Measurements from ENCODE around the gene PARK7.
"Not testable (repeated sequence)": the region's sequence is repeated elsewhere in the genome, so short reads cannot be mapped to it uniquely, and the experiment has no call there.

PARK7 gene

GRCh38 chr1:7963378-7963730 is 1.8 kb downstream of the PARK7 start:
- not testable (repeated sequence) for H3K9me3 ChIP-seq (ENCODE audit: control insufficient read depth, low read length); H3K27ac ChIP-seq (ENCODE audit: low read depth, low read length, severe bottlenecking); H3K4me3 ChIP-seq (ENCODE audit: extremely low read depth, insufficient read depth, low read length, poor library complexity, severe bottlenecking); H3K4me1 ChIP-seq (ENCODE audit: control insufficient read depth, insufficient read depth, low read length, poor library complexity, severe bottlenecking)
- 95 to 96% methylated on average over 7 to 8 of the region's 12 CpGs for WGBS, 2 experiments (ENCODE audit: insufficient coverage in 2 of 2)
- peaks cover 57% of the 10 kb centered on the region for H3K36me3 ChIP-seq (ENCODE audit: control insufficient read depth, insufficient read depth, low read length)

DNA sequence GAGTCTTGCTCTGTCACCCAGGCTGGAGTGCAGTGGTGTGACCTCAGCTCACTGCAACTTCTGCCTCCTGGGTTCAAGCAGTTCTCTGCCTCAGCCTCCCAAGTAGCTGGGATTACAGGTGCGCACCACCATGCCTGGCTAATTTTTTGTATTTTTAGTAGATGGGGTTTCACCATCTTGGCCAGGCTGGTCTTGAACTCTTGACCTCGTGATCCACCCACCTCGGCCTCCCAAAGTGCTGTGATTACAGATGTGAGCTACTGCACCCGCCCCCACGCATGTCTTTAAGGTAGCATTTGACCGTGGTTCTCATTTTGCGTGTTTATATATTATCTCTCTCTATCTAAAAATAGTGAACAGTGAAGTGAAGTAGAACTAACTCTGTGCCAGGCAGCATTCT is 2.3 kb downstream of the PARK7 start:
- H3K9me3 ChIP-seq (ENCODE audit: control insufficient read depth, low read length); H3K27ac ChIP-seq (ENCODE audit: low read depth, low read length, severe bottlenecking); H3K4me1 ChIP-seq (ENCODE audit: control insufficient read depth, insufficient read depth, low read length, poor library complexity, severe bottlenecking); H3K4me3 ChIP-seq (ENCODE audit: extremely low read depth, insufficient read depth, low read length, poor library complexity, severe bottlenecking): not testable (repeated sequence)
- peaks cover 62% of the 10 kb centered on the region for H3K36me3 ChIP-seq (ENCODE audit: control insufficient read depth, insufficient read depth, low read length)
- WGBS, 2 experiments (ENCODE audit: insufficient coverage in 2 of 2): 87 to 100% methylated on average over 2 of the region's 7 CpGs

GRCh38 chr1:7964476-7964875 is 3.0 kb downstream of the PARK7 start:
- no peak overlapping the region for H3K27ac ChIP-seq (ENCODE audit: low read depth, low read length, severe bottlenecking)
- peaks cover 4% of the 10 kb centered on the region for H3K4me1 ChIP-seq (ENCODE audit: control insufficient read depth, insufficient read depth, low read length, poor library complexity, severe bottlenecking)
- whole genome bisulfite sequencing, 2 experiments (ENCODE audit: insufficient coverage in 2 of 2): 100% methylated on average over 1 of the region's 3 CpGs
- H3K36me3 ChIP-seq (ENCODE audit: control insufficient read depth, insufficient read depth, low read length): peaks cover 69% of the 10 kb centered on the region
- no peaks in the 10 kb centered on the region for H3K9me3 ChIP-seq (ENCODE audit: control insufficient read depth, low read length)
- no peak overlapping the region for H3K4me3 ChIP-seq (ENCODE audit: extremely low read depth, insufficient read depth, low read length, poor library complexity, severe bottlenecking)

DNA sequence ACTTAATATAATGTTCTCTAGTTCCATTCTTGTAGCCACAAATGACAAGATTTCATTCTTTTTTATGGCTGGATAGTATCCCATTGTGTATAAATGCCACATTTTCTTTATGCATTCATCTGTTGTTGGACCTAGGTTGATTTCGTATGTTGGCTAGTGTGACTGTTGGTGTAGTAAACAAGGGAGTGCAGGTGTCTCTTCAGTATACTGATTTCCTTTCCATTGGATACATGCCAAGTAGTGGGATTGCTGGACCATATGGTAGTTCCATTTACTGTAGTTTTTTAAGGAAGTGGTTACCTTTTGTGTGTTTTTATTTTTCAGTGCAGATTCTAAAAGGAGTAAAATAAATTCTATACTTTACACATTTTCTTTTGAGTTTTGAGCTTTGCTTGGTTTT is 5.7 kb downstream of the PARK7 start:
- WGBS, 2 experiments (ENCODE audit: insufficient coverage in 2 of 2): 80% methylated on average over 1 of the region's 1 CpG; no CpG with 5 or more reads in 1 of the 2 experiments
- H3K36me3 ChIP-seq (ENCODE audit: control insufficient read depth, insufficient read depth, low read length): peaks cover 95% of the 10 kb centered on the region
- no peak overlapping the region for H3K27ac ChIP-seq (ENCODE audit: low read depth, low read length, severe bottlenecking)
- H3K9me3 ChIP-seq (ENCODE audit: control insufficient read depth, low read length): no peaks in the 10 kb centered on the region
- H3K4me3 ChIP-seq (ENCODE audit: extremely low read depth, insufficient read depth, low read length, poor library complexity, severe bottlenecking): no peak overlapping the region
- peaks cover 4% of the 10 kb centered on the region for H3K4me1 ChIP-seq (ENCODE audit: control insufficient read depth, insufficient read depth, low read length, poor library complexity, severe bottlenecking)

DNA sequence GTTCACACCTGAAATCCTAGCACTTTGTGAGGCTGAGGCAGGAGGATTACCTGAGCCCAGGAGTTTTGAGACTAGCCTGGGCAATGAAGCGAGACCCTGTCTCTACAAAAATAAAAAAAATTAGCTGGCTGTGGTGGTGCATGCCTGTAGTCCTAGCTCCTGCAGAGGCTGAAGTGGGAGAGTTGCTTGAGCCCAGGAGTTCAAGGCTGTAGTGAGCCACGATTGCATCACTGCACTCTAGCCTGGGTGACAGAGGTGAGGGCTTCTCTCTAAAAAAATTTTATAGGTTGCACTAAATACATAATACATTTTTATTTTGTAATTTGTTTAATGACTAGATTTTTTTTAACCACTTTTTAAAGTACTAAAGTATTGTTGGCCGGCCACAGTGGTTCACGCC is 6.1 kb downstream of the PARK7 start:
- 100% methylated on average over 2 of the region's 4 CpGs; no CpG with 5 or more reads in 1 of the 2 experiments for WGBS, 2 experiments (ENCODE audit: insufficient coverage in 2 of 2)
- H3K9me3 ChIP-seq (ENCODE audit: control insufficient read depth, low read length): no peaks in the 10 kb centered on the region
- H3K4me3 ChIP-seq (ENCODE audit: extremely low read depth, insufficient read depth, low read length, poor library complexity, severe bottlenecking): no peak overlapping the region
- H3K36me3 ChIP-seq (ENCODE audit: control insufficient read depth, insufficient read depth, low read length): peaks cover 99% of the 10 kb centered on the region
- H3K27ac ChIP-seq (ENCODE audit: low read depth, low read length, severe bottlenecking): no peak overlapping the region
- H3K4me1 ChIP-seq (ENCODE audit: control insufficient read depth, insufficient read depth, low read length, poor library complexity, severe bottlenecking): peaks cover 3% of the 10 kb centered on the region

DNA sequence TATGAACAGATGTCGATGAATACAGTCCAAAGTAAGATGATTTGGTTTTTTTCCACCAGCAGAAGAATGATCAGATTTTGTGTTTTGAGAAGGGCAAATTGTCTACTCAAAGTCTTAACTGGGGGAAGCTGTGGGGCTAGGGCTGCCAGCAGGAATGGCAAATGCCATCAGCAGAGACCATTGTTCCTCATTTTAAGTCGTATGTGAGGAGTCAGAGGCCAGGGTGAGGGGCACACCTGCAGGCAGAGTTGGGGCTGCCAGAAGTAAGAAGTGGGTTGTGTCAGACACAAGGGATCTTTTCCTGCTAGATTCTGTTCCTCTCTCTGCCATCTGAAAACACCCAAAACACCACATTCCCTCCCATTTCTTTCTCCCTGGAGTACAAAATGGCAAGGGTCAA is 8.7 kb downstream of the PARK7 start:
- peaks cover 81% of the 10 kb centered on the region for H3K36me3 ChIP-seq (ENCODE audit: control insufficient read depth, insufficient read depth, low read length)
- no peak overlapping the region for H3K27ac ChIP-seq (ENCODE audit: low read depth, low read length, severe bottlenecking)
- no peak overlapping the region for H3K4me3 ChIP-seq (ENCODE audit: extremely low read depth, insufficient read depth, low read length, poor library complexity, severe bottlenecking)
- no peaks in the 10 kb centered on the region for H3K9me3 ChIP-seq (ENCODE audit: control insufficient read depth, low read length)
- WGBS, 2 experiments (ENCODE audit: insufficient coverage in 2 of 2): 93 to 100% methylated on average over 1 to 2 of the region's 2 CpGs
- H3K4me1 ChIP-seq (ENCODE audit: control insufficient read depth, insufficient read depth, low read length, poor library complexity, severe bottlenecking): no peaks in the 10 kb centered on the region

GRCh38 chr1:7971024-7971423 is 9.5 kb downstream of the PARK7 start:
- no peaks in the 10 kb centered on the region for H3K9me3 ChIP-seq (ENCODE audit: control insufficient read depth, low read length)
- peaks cover 80% of the 10 kb centered on the region for H3K36me3 ChIP-seq (ENCODE audit: control insufficient read depth, insufficient read depth, low read length)
- WGBS, 2 experiments (ENCODE audit: insufficient coverage in 2 of 2): 97 to 100% methylated on average over 6 of the region's 6 CpGs
- peaks cover 3% of the 10 kb centered on the region for H3K4me1 ChIP-seq (ENCODE audit: control insufficient read depth, insufficient read depth, low read length, poor library complexity, severe bottlenecking)
- no peak overlapping the region for H3K4me3 ChIP-seq (ENCODE audit: extremely low read depth, insufficient read depth, low read length, poor library complexity, severe bottlenecking)
- no peak overlapping the region for H3K27ac ChIP-seq (ENCODE audit: low read depth, low read length, severe bottlenecking)

GRCh38 chr1:7972285-7972684 is 10.8 kb downstream of the PARK7 start:
- Histone ChIP-seq H3K4me3 (ENCODE audit: extremely low read depth, insufficient read depth, low read length, poor library complexity, severe bottlenecking) (no peak overlapping the region), H3K9me3 (ENCODE audit: control insufficient read depth, low read length) (no peaks in the 10 kb centered on the region), H3K27ac (ENCODE audit: low read depth, low read length, severe bottlenecking) (no peak overlapping the region), H3K4me1 (ENCODE audit: control insufficient read depth, insufficient read depth, low read length, poor library complexity, severe bottlenecking) (peaks cover 3% of the 10 kb centered on the region), H3K36me3 (ENCODE audit: control insufficient read depth, insufficient read depth, low read length) (peaks cover 80% of the 10 kb centered on the region)
- 93 to 94% methylated on average over 4 of the region's 5 CpGs for WGBS, 2 experiments (ENCODE audit: insufficient coverage in 2 of 2)

DNA sequence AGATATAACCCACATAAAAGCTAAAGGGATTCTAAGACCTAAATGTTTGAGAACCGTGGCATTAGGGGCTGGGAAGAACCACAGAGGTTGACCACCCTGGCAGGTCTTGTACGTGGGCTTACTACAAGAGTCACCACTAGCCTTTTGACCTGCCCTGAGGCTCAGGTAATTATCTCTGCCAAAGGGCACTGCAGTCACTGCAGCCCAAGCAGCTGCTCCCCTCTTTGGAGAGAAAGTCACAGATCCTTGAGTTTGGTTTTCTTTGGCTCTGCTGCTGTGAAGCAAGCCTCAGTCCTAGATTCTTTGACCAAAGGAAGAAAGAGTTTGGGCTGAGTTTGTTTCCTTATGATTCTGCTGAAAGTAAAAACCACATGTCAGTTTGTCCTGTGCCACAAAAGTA is 11.6 kb downstream of the PARK7 start:
- Histone ChIP-seq H3K36me3 (ENCODE audit: control insufficient read depth, insufficient read depth, low read length) (peaks cover 78% of the 10 kb centered on the region), H3K27ac (ENCODE audit: low read depth, low read length, severe bottlenecking) (no peak overlapping the region), H3K9me3 (ENCODE audit: control insufficient read depth, low read length) (no peaks in the 10 kb centered on the region), H3K4me1 (ENCODE audit: control insufficient read depth, insufficient read depth, low read length, poor library complexity, severe bottlenecking) (peaks cover 3% of the 10 kb centered on the region), H3K4me3 (ENCODE audit: extremely low read depth, insufficient read depth, low read length, poor library complexity, severe bottlenecking) (no peak overlapping the region)
- WGBS, 2 experiments (ENCODE audit: insufficient coverage in 2 of 2): 91% methylated on average over 2 of the region's 2 CpGs; no CpG with 5 or more reads in 1 of the 2 experiments

DNA sequence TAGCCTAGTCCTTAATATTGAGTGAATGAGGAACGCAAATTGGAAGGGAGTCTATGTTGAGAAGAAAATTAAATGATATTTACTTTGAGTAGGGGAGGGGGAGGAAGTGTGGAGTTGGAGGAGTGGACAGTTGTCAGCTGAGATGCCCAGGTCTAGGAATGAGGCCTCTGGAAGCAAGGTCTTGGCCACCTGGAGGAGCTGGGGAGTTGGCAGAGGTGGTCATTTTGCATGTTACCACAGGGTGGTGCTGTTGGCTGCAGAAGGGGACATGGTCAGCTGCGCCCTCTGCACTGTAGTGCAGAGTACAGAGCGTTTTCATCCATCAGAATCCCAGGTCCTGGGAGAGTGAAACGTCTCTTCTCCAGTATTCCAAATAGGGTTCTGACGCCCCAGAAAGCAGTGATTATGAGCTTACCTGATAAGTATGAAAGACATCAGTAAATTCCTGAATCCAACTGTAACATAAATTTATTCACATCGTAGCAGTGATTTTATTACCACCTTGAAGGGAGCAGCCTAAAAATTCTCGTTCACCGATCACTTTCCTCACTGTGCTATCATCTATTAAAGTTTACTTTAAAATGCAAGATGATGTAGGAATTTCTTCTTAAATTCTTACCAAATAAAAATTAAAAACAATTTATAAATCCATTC is 13.8 kb downstream of the PARK7 start:
- Histone ChIP-seq H3K36me3 (ENCODE audit: control insufficient read depth, insufficient read depth, low read length) (peaks cover 76% of the 10 kb centered on the region), H3K27ac (ENCODE audit: low read depth, low read length, severe bottlenecking) (no peak overlapping the region), H3K4me3 (ENCODE audit: extremely low read depth, insufficient read depth, low read length, poor library complexity, severe bottlenecking) (no peak overlapping the region), H3K4me1 (ENCODE audit: control insufficient read depth, insufficient read depth, low read length, poor library complexity, severe bottlenecking) (peaks cover 3% of the 10 kb centered on the region), H3K9me3 (ENCODE audit: control insufficient read depth, low read length) (no peaks in the 10 kb centered on the region)
- WGBS, 2 experiments (ENCODE audit: insufficient coverage in 2 of 2): 47 to 66% methylated on average over 2 to 5 of the region's 8 CpGs

GRCh38 chr1:7980984-7981383 is 19.5 kb downstream of the PARK7 start:
- peaks cover 5% of the 10 kb centered on the region for H3K4me1 ChIP-seq (ENCODE audit: control insufficient read depth, insufficient read depth, low read length, poor library complexity, severe bottlenecking)
- no peak overlapping the region for H3K27ac ChIP-seq (ENCODE audit: low read depth, low read length, severe bottlenecking)
- H3K36me3 ChIP-seq (ENCODE audit: control insufficient read depth, insufficient read depth, low read length): peaks cover 94% of the 10 kb centered on the region
- 92 to 96% methylated on average over 5 of the region's 7 CpGs for WGBS, 2 experiments (ENCODE audit: insufficient coverage in 2 of 2)
- no peak overlapping the region for H3K4me3 ChIP-seq (ENCODE audit: extremely low read depth, insufficient read depth, low read length, poor library complexity, severe bottlenecking)
- H3K9me3 ChIP-seq (ENCODE audit: control insufficient read depth, low read length): no peaks in the 10 kb centered on the region

Data from mesodermal cell (in vitro differentiated cells).